Activated effector memory CD4-positive, alpha-beta T cell treated with Interleukin-2 at 50 U/mL for 16 hours (primary cell): ENCODE data around the gene MIDN.

Source experiments
- DNase-seq: peaks from one replicate; pipeline ENCODE4 v3.0.0-alpha.2; 2020

The MIDN gene

DNA sequence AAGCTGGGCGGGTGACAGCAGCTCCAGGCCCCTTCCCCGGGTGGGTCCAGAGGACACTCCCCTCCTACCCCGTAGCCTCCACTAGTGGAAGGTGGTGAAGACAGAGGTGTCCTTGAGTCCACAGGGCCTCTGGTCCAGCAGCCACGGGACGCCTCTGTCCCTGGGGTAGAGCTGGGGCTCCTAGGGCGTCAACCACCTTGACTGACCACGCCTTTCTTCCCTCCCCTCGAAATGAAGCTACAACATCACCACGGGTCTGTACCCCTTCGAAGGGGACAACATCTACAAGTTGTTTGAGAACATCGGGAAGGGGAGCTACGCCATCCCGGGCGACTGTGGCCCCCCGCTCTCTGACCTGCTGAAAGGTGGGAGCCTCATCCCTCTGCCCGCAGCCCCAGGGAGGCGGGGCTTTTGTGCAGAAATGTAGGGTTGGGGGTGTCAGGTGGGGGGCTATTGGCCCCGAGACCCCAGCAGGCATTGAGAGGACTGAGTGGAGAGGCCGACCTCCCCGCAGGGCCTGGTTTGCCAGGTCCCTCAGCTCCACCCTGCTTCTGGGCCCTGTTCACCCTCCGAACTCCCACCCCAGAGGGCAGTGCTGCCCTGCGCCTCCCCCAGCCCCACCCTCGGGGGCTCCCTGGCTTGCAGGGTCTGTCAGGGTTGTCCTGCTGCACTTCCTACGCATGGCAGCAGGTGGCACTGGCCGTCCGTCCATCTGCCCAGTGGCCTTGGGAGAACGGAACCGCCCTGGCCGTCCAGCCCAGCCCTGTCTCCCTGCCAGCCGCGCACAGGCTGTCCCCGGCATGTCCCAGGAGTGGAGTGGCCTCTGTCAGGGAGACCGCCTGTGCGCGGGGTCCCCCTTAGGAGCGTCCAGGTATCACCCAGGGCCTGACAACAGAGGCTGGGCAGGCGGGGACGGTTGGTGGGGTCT is 27.1 kb upstream of the MIDN start:
- DNase-seq, result no peak

GRCh38 chr19:1221904-1222255 is 26.5 kb upstream of the MIDN start:
- DNase-seq, result no peak

- no peak for DNase-seq
Observed at GRCh38 chr19:1222394-1222793, 26.0 kb upstream of the MIDN start.

- no peak for DNase-seq
Observed at GRCh38 chr19:1223018-1223855, 25.1 kb upstream of the MIDN start.

GRCh38 chr19:1224047-1224825 is 24.1 kb upstream of the MIDN start:
- no peak for DNase-seq

DNA sequence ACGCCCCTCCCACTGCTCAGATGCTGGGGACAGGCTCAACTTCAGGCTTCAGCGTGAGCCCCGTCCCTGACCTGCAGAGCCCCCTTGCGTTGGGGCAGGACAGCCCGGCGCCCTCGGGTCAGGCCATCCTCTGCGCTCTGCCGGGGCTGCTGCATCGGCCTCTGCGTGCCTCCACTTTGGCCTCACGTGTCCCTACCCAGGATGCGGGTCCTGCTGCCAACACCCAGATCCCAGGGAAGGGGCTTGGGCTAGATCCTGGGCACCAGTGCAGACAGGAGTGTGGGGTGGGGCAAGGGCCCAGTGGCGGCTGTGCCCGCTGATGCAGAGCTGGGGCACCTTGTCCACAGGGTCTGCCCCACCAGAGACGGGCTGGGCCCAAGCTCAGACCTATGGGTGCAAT is 23.5 kb upstream of the MIDN start:
- no peak for DNase-seq

- no peak for DNase-seq
Observed at GRCh38 chr19:1225440-1226226, 22.8 kb upstream of the MIDN start.

- no peak for DNase-seq
Observed at GRCh38 chr19:1226227-1226518, 22.2 kb upstream of the MIDN start.

DNA sequence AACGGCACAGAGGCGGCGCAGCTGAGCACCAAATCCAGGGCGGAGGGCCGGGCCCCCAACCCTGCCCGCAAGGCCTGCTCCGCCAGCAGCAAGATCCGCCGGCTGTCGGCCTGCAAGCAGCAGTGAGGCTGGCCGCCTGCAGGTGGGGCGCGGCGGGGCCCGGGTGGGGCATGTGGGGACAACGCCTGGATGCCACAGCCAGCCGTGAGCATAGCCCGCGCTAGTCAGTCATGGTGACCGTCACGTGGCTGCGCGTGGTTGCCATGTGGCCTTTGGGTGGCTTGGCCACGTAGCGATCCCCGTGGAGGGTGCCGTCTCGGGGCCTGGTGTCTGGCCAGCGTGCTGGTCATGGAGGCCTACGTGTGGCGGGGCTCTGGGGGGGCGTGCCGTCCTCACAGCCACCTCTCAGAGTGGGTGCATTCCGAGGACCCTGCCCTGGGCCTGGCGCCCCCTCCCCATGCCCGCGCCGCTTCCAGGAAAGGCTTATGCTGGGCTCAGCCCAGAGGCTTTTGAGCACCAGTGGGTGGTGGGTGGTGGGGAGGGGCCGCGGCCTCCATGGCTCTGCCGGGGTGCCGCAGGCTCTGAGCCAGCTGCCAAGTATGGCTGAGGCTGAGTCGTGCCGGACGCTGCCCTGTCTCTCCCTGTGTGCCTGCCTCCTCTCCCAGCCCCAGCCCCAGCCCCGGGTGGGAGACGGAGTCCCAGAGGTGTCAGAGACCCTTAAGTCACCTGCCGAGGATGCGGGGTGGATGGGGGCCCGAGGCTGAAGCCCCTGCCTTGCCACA is 21.7 kb upstream of the MIDN start:
- no peak for DNase-seq

DNA sequence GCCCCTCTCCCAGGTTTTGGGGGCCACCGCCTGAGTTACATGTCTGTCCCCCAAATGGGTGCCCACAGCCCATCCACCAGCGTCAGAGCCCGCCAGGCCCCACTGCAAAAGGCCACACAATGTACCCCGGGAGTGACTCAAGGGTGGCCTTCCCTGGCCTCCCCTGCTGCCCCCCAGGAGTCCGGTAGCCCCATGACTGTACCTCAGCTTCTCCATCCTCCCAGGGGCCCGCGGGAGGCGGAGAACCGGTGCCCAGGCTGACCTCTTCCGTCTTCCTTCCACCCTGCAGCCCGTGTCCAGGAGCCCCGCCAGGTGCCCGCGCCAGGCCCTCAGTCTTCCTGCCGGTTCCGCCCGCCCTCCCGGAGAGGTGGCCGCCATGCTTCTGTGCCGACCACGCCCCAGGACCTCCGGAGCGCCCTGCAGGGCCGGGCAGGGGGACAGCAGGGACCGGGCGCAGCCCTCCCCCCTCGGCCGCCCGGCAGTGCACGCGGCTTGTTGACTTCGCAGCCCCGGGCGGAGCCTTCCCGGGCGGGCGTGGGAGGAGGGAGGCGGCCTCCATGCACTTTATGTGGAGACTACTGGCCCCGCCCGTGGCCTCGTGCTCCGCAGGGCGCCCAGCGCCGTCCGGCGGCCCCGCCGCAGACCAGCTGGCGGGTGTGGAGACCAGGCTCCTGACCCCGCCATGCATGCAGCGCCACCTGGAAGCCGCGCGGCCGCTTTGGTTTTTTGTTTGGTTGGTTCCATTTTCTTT is 20.9 kb upstream of the MIDN start:
- DNase-seq, result no peak

DNA sequence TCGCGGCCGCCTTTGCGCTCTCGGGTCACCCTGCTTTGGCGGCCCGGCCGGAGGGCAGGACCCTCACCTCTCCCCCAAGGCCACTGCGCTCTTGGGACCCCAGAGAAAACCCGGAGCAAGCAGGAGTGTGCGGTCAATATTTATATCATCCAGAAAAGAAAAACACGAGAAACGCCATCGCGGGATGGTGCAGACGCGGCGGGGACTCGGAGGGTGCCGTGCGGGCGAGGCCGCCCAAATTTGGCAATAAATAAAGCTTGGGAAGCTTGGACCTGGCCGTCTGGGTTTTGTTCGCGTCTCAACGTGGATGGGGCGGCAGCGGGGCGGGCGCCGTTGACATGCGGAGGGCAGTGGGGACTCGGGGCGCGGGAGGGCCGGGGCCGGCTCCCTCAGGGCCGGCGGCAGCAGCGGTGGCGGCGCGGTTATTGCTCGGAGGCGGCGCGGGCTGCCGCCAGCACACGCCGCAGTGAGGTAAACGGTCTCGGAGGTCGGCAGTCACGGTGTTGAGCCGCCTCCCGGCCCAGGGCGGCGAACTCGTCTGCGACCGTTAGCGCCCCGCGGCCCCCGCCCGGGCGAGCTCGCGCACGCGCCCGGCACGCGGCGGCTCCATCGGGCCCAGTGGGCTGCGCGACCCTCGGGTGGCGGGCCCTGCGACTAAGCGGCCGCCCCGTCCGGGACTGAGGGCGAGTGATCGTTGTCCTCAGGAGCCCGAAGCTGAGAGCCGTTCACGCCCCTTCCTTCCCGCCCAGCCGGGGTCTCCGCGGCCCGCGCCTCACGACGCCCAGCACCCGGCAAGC is 20.0 kb upstream of the MIDN start:
- no peak for DNase-seq

GRCh38 chr19:1229056-1229923 is 19.1 kb upstream of the MIDN start:
- DNase-seq, result no peak

DNA sequence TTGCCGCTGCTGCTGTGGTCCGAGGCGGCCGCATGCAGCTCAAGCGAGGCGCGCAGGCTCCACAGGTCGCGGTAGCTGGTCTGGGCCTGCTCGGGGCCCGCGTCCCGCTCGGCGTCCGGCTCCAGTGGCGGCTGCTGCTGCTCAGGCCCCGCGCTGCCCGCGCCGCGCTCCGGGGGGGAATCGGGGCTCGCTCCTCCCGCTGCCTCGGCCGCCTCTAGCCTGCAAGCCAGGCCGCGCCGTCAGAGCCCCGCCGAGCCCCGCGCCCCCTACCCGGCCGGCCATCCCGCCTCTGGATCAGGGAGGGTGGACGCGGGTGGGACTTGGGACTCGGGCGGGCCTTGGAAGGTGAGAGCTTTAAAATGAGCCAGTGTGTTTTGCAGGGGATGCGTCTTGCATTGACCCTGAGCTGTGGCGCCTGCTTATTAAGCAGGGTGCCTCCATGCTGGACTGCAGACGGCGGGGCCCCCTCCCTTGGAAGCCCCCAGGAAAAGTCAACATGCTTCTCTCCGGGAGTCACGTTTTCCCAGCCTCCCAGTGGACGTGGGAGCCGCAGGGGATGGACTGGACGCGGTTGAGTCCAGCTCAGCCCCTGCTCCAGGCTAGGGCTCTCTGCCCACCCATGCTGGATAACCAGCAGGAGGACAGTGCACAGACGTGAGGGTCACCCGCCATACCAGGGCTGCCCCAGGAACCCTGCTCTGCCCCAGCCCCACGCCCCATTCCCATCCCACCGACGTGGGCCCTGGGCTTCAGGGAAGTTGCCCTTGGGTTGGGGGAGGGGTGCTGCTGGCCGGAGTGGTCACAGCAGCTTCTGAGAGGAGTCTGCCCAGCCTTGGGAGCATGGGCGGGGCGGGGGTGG is 18.2 kb upstream of the MIDN start:
- no peak for DNase-seq

GRCh38 chr19:1230783-1231489 is 17.4 kb upstream of the MIDN start:
- no peak for DNase-seq

- DNase-seq, result no peak
Observed at GRCh38 chr19:1231729-1232637, 16.4 kb upstream of the MIDN start.

DNA sequence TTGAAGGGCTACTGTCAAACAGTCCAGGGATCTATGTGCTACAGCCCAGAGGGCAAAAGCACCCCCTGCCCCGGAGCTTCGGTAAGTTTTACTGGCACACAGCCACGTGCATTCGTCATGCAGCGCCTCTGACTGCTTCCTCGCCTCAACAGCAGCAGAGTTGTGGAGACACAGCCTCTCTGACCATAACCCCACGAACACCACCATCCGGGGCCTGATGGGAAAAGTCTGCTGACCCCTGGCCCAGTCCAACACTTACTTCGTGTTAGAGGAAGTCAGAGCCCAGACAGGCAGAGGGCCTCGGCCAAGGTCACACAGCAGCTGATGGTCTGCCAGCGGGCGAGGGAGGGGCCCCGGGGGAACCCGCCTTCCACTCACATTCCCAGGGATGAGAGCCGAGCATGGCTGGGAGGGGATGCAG is 15.7 kb upstream of the MIDN start:
- no peak for DNase-seq
